BJ (cell line): ENCODE results near the gene ZFP92. TPM values are rescaled to one million over a fixed set of nuclear protein-coding genes. Genes with fewer than 3 reads are reported as not detected.

Experiments used
- CTCF ChIA-PET: fragments of 350-600 bp; formaldehyde crosslinking; extraction: SDS; loops from one replicate; lab custom pipeline; 2021; ENCODE audit warnings: antibody characterized with exemption, inconsistent platforms; lab: Yijun Ruan, JAX
- POLR2A ChIA-PET: fragments of 300-600 bp; sonication (Branson Sonifier 250); formaldehyde crosslinking; extraction: SDS; loops from one replicate; lab custom pipeline; 2021; ENCODE audit warnings: antibody characterized with exemption; lab: Charles Lee
- DNase-seq: peaks from one replicate; pipeline ENCODE4 v3.0.0-alpha.2; 2011; ENCODE audit warnings: low read depth
- H3K27me3 ChIP-seq: 2 replicates; pipeline ENCODE4 v1.6.0; 2011; ENCODE audit warnings: low read length; ENCODE audit not compliant: control insufficient read depth, insufficient read depth
- H3K36me3 ChIP-seq: 2 replicates; pipeline ENCODE4 v1.5.1; 2011; ENCODE audit warnings: low read length; ENCODE audit not compliant: control insufficient read depth, insufficient read depth
- H3K4me3 ChIP-seq: 2 replicates; pipeline ENCODE4 v1.5.1; 2011; ENCODE audit warnings: low read depth, mild to moderate bottlenecking, control low read depth, low read length
- CTCF ChIP-seq: IDR thresholded peaks from 2 replicates; pipeline ENCODE4 v1.5.1; 2011; ENCODE audit warnings: low read depth, mild to moderate bottlenecking, control low read depth, inconsistent platforms, low read length, moderate library complexity; ENCODE audit not compliant: insufficient read depth
- polyA plus RNA-seq: library from polyadenylated mRNA; depleted of rRNA; stranded (reverse); fragments of >200 nt; gene quantifications from 2 replicates; pipeline ENCODE4 v1.2.3, GENCODE V29; 2011

ZFP92 gene
- polyA plus RNA-seq, 1 experiment: 0.36 TPM

GRCh38 chrX:153420851-153421599, 9.8 kb downstream of the ZFP92 start:
- H3K4me3 ChIP-seq: no peak overlapping the region
- ChIA-PET CTCF (no interaction called here), POLR2A (no interaction called here)
- DNase-seq: no peak
- no peaks in the 10 kb centered on the region for H3K36me3 ChIP-seq
- H3K27me3 ChIP-seq: no peaks in the 10 kb centered on the region
- TF ChIP-seq CTCF: no peak

- ChIA-PET POLR2A (no interaction called here), CTCF (no interaction called here)
- no peak for TF ChIP-seq CTCF
- no peaks in the 10 kb centered on the region for H3K36me3 ChIP-seq
- no peak for DNase-seq
- no peaks in the 10 kb centered on the region for H3K27me3 ChIP-seq
- H3K4me3 ChIP-seq: no peak overlapping the region
Observed at GRCh38 chrX:153421856-153422255, 10.6 kb downstream of the ZFP92 start.

GRCh38 chrX:153423652-153424051, 12.4 kb downstream of the ZFP92 start:
- Histone ChIP-seq H3K4me3 (no peak overlapping the region), H3K27me3 (no peaks in the 10 kb centered on the region), H3K36me3 (no peaks in the 10 kb centered on the region)
- DNase-seq: no peak
- CTCF ChIA-PET: no interaction called here
- no peak for TF ChIP-seq CTCF
- POLR2A ChIA-PET: no interaction called here

- no peak for TF ChIP-seq CTCF
- ChIA-PET CTCF (interaction anchor here (1.4 kb wide), 1 partner anchor 12 kb away, joined by 5 read pairs; no protein-coding TSS in a partner anchor), POLR2A (no interaction called here)
- no peak overlapping the region for H3K4me3 ChIP-seq
- H3K27me3 ChIP-seq: no peaks in the 10 kb centered on the region
- H3K36me3 ChIP-seq: no peaks in the 10 kb centered on the region
- no peak for DNase-seq
Observed at GRCh38 chrX:153426204-153426603, 14.9 kb downstream of the ZFP92 start.

GRCh38 chrX:153430796-153431195, 19.5 kb downstream of the ZFP92 start:
- ChIA-PET POLR2A (no interaction called here), CTCF (interaction anchor here (2.7 kb wide), 1 partner anchor 8 kb away, joined by 7 read pairs; no protein-coding TSS in a partner anchor)
- no peak for TF ChIP-seq CTCF

More at GRCh38 chrX:153430796-153431195, 19.5 kb downstream of the ZFP92 start:
- DNase-seq: no peak
- Histone ChIP-seq H3K4me3 (no peak overlapping the region), H3K36me3 (no peaks in the 10 kb centered on the region), H3K27me3 (no peaks in the 10 kb centered on the region)
